Measurements from ENCODE around the gene SIGLECL1.

Gene SIGLECL1

DNA sequence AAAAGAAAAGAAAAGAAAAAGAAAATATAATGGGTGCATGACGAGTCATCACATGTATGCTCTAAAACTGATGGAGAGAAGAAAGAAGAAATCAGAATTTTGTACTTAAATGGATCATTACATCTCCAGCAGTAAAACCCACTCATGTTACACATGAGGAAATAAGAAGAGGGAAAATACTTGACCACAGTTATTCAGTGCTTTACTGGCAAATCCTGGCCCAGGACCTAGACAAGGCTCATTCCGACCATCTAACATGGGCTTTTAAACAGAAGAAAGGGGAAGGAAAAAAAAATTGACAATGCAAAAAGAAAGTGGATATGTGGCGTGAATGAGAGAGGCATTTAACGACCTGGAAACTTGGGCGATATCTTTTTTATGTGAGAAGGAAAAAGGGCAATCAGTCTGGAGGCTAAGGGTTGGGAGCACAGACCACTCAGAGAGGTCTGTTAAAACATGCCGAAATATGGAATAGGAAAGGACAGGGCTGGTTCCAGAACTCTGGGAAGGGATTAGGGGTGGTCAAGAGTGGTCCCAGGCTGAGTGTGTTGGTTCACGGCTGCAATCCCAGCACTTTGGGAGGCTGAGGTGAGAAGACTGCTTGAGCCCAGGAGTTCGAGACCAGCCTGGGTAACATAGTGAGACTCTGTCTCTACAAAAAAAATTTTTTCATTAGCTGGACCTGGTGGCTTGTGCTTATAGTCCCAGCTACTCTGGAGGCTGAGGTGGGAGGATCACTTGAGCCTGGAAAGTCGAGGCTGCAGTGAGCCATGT, 1.6 kb downstream of the SIGLECL1 start:
- no peak for DNase-seq (ENCODE audit: low read depth, low spot score)

GRCh38 chr19:51253088-51253806, 2.4 kb downstream of the SIGLECL1 start:
- no peak for DNase-seq (ENCODE audit: low read depth, low spot score)

DNA sequence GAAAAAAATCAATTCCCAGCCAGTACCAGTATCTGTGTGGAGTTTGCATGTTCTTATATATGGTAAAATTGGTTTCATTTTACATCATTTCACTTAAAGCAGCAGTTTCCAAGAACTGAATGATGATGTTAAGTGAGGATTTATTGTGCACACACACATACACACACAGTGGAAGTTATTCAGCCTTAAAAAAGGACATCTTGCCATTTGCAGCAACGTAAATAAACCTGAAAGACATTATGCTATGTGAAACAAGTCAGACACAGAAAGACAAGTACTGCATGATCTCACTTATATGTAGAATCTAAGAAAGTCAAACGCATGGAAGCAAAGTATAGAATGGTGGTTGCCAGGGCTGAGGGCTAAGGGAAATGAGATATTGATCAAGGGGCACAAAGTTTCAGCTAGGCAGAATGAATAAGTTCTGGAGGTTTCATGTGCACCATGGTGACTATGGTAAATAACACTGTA, 5.3 kb downstream of the SIGLECL1 start:
- DNase-seq (ENCODE audit: low read depth, low spot score): no peak

DNA sequence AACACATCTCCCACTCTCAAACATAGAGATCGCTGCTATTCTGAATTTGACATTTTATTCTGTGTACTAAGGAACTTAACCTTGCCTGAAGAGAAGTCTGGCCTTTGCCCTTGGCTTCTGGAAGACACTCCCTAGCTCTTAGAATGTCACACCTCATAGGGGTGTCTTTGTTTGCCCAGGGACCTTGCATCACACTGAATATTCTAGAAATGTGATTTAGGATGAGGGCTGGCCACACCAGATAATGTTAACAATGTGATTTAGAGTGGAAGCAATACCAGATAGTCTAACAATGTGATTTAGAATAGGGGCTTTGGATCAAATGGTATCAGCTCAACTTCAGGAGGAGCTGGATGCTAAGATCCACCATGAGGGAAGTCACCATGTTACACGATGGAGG, 6.6 kb downstream of the SIGLECL1 start:
- no peak for DNase-seq (ENCODE audit: low read depth, low spot score)

DNA sequence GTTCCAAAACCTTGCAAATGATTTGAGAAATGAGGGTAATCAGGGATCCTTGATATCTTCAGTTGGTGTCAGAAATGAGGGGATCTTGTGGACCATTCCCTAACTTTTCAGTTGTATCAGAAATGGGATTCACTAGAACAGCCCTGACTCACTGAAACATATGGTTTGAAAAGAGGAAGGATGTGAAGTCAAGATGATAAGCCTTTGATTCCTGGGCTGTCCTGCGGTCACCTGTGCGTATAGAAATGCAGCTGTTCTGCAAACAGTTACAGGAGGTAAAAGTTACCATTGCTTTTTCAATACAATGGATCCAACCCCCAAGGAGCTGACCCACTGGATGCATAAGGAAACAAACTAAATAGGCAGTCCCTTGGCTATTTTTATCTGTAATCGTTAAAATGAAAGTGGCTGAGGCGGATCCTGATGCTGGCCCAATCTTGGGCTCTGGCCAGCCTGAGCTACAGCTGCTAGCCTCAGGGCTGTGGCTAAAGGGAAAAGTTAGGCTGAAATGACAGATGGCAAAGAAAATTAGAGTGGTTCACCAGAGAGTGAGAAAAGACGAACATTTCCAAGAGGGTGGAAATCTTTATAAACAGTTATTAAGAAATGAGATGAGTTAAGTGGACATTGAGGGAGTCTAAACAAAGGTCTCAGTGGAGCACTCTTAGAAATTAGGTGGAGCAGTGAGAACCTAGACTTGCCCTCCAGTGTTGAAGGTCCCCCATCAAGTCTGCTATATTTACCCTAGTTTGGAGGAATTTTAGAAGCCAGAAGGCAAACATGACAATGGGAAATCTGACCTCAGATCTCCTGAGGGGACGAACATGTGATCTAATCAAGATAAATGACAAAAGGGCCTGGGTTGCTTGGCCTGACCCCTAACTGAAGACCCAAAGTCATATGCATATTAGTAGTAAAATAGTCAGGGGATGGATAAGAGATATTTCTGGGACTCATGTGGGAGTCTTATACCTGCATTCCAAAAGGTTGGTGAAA, 7.6 kb downstream of the SIGLECL1 start:
- no peak for DNase-seq (ENCODE audit: low read depth, low spot score)

DNA sequence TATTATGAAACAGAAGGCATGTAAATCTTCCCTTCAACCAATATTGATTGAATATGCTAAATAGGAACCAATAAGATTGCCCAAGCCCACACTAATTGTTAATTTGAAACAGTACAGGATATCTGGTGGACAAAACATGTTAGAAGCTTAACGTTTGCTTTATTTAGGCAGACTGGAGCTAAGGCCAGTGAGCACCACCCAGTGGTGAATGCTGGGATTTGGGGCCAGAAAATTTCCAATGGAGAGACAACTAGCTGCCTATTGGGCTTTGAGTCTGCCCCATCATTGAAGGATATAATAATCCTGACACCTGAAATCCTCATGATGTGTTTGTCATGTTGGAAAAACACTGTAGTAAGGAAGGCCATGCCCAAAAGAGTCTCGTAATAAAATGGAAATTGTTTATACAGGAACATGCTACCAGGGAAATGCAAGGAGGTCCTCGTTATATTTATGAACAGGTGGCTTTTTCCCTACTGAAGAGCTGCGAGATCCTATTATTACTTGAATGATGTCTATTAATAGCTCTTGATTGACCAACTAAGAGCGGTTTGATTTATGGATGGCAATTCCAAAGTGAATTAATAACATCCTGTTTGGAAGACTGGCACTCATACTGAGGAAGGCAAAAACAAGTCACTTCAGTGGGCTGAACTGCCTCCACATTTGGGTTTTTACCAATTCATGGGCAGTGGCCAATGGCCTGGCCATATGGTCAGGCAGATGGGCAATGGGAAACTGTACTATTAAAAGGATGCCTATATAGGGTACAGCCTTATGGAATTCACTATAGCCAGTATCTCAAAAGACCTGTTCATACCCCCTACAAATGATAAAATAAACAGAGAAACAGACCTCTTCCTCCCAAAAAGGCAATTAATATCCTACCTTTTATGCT, 8.7 kb downstream of the SIGLECL1 start:
- DNase-seq (ENCODE audit: low read depth, low spot score): peak; percentile 9

GRCh38 chr19:51263808-51264207, 12.9 kb downstream of the SIGLECL1 start:
- DNase-seq (ENCODE audit: low read depth, low spot score): no peak

GRCh38 chr19:51271067-51271466, 20.2 kb downstream of the SIGLECL1 start:
- DNase-seq (ENCODE audit: low read depth, low spot score): no peak

- DNase-seq (ENCODE audit: low read depth, low spot score): no peak
Observed at GRCh38 chr19:51272183-51272810, 21.4 kb downstream of the SIGLECL1 start.

GRCh38 chr19:51274049-51274770, 23.3 kb downstream of the SIGLECL1 start:
- DNase-seq (ENCODE audit: low read depth, low spot score): no peak

DNA sequence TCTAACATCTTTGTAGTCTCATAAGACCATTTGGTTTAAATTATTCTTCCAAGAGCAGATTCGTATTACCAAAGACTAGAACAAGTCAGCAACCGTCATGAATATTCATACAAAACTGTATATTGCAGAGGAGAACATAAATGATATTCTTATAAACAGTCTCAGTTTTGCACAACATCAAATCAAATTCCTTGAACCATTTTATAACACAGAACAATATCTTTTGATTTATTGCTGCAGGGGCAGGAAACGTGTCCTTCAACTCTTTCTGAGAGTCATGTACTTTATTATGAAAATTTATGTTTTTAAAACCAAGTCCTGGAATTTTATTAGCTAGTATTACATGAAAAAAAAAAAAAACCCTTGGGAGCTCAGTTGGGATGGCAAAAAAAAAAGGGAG, 26.2 kb downstream of the SIGLECL1 start:
- DNase-seq (ENCODE audit: low read depth, low spot score): no peak

- DNase-seq (ENCODE audit: low read depth, low spot score): no peak
Observed at GRCh38 chr19:51282335-51282734, 31.5 kb downstream of the SIGLECL1 start.

- DNase-seq (ENCODE audit: low read depth, low spot score): no peak
Observed at GRCh38 chr19:51285682-51286081, 34.8 kb downstream of the SIGLECL1 start.

DNA sequence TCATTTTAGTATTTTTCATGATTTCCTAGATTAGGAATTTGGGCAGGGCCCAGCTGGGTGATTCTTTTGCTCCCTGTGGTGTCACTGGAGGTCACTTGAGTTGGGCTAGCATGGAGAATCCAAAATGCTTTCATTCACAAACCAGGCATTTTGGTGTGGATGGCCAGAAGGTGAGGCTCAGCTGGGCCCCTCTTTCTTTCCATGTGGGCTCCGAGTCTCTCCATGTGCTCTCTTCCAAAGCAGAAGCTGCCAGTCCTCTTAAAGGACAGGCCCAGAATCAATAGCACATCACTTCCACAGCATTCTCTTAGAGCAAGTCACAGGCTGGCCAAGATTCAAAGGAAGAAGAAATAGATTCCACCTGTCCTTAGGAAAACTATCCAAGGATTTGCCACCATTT, 38.8 kb downstream of the SIGLECL1 start:
- no peak for DNase-seq (ENCODE audit: low read depth, low spot score)

GRCh38 chr19:51292971-51293370, 42.1 kb downstream of the SIGLECL1 start:
- DNase-seq (ENCODE audit: low read depth, low spot score): no peak

DNA sequence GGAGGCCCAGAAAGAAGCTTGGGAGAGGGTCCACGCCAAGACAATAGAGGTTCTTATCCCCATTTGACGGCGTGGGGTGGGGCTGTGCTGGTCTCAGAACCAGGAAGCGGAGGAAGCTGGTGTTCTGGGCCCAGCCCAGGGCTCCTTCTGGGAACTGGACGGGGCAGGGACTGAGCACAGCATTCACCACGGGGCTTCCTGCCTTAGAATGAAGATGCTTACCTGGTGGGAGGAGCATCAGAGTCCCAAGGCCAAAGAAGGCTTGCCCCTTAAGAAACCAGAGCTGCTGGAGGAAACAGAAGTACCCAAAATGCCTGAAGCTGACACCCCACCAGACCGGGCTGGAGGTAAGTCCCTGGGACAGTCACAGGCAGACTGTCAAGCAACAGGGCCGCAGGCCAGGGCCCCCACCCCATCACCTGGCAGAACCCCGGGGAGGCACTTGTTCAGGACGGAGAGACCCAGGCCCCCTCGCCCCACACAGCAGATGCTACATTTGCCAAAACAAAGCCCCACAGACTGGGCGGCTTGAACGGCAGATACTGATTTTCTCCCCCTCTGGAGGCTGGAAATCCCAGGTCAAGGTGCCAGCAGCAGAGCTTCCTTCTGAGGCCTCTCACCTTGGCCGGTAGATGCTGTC, 42.8 kb downstream of the SIGLECL1 start:
- DNase-seq (ENCODE audit: low read depth, low spot score): no peak

DNA sequence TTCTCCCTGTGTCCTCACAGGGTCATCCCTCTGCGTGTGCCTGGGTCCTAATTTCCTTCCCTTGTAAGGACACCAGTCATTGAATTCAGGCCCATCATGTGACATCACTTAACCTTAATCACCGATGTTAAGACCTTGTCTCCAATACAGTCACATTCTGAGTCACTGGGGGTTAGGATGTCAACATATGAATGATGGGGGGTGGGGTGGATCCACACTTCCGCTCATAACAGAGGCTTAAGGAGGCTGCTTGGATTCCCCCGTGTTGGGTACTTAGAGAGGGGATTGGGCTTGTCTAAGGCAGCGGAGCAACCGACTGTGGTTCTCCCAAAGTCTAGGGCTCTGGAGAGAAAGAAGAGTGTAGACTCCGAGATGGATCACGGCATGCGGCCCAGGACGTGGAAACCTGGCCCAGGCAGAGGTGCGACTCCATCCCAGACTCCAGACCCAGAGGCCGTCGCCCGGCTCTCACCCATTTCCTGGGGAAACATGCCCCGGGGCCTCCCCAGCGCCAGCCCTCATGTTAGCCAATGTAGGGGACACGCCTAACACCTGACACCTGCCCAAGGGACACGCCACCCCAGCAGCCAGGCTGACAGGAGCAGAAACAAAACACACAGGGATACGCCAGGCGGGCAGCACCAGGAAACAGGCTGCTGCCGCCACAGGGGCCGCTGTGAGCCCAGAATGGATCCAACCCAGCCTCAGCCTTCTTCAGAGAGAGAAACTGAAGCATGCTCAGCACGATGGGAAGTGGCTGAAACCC, 43.5 kb downstream of the SIGLECL1 start:
- DNase-seq (ENCODE audit: low read depth, low spot score): no peak

- DNase-seq (ENCODE audit: low read depth, low spot score): no peak
Observed at GRCh38 chr19:51294977-51295375, 44.1 kb downstream of the SIGLECL1 start.
